ENCODE measurements around the gene SMIM11. TPM values are rescaled to one million over a fixed set of nuclear protein-coding genes. Genes with fewer than 3 reads are reported as not detected.

The SMIM11 gene
- total RNA-seq, 1 experiment from 2014 or later, result 3.5 TPM

DNA sequence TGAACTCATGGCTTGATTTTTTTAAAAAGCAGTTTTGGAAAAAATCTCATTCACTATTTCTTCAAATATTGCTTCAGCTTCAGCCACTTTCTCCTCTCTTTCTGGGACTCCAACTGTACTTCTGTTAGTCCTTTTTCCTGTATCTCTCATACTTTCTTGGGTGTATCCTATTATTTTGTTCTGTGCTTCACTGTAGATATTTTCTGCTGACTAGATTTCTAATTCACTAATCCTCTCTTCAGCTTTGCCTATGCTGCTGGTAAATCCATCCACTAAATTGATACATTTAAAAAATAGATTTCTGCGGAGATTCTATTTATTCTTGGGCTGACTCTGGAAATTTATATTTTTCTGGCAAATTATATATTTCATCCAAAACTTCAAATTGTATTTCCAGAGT, 16.4 kb upstream of the SMIM11 start:
- no peaks in the 10 kb centered on the region for H3K36me3 ChIP-seq (ENCODE audit: insufficient read depth, low read length)
- peaks cover 9% of the 10 kb centered on the region for H3K4me1 ChIP-seq (ENCODE audit: low read length)
- H2AFZ ChIP-seq (ENCODE audit: low read length), result no peak overlapping the region
- H3K9ac ChIP-seq (ENCODE audit: low read length), result no peak overlapping the region
- H3K4me2 ChIP-seq (ENCODE audit: low read depth, low read length, poor library complexity, severe bottlenecking), result no peak overlapping the region
- H3K4me3 ChIP-seq (ENCODE audit: low read length), result no peak overlapping the region
- H3K9me2 ChIP-seq (replicated peaks; ENCODE audit: insufficient read depth, low read length), result no peaks in the 10 kb centered on the region
- H3K27ac ChIP-seq (ENCODE audit: low read length), result no peak overlapping the region
- H3K79me2 ChIP-seq (ENCODE audit: low read length), result no peaks in the 10 kb centered on the region
- DNase-seq, result no peak
- H3K27me3 ChIP-seq (ENCODE audit: low read length), result no peaks in the 10 kb centered on the region
- H4K20me1 ChIP-seq (ENCODE audit: insufficient read depth, low read depth, low read length), result no peaks in the 10 kb centered on the region
- H3K9me3 ChIP-seq (ENCODE audit: low read length), result no peaks in the 10 kb centered on the region

DNA sequence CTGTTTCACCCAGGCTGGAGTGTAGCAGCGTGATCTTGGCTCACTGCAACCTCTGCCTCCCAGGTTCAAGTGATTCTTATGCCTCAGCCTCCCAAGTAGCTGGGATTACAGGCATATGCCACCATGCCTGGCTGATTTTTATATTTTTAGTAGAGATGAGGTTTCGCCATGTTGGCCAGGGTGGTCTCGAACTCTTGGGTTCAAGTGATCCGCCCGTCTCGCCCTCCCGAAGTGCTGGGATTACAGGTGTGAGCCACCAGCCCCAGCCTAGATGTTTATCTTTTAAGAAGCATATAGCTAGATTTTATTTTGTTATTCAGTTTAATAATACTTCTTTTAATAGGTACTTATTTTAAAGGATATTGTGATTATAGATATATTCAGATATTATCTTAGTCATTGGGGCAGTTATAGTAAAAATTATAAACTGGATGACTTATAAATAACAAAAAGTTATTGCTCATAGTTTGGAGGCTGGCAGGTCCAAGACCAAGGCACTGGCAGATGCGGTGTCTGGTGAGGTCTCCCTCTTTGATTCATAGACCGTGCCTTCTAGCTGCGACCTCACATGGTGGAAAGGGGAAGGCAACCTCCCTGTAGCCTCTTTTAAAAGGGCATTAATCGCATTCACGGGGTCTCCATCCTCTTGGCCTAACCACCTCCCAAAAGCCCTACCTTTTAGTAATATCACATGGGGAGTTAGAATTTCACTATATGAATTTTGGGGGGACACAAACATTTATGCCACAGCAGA, 14.6 kb upstream of the SMIM11 start:
- peak; percentile 52 for DNase-seq
- H2AFZ ChIP-seq (ENCODE audit: low read length), result no peak overlapping the region

DNA sequence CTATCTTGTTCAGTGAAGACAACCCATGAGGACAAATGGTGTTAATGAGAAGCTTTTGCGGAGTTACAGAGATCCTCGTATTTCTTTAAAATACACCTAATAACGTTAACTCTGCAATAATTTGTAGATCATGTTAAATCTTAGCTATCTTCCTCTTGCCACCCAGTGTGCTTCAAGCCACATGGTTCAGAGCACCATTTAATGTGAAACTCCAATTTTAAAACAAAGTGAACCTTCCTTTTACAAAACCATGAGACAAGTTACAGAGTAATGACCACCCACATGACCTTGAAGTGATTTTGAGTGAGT, 13.2 kb upstream of the SMIM11 start:
- no peak overlapping the region for H3K9ac ChIP-seq (ENCODE audit: low read length)
- H3K4me2 ChIP-seq (ENCODE audit: low read depth, low read length, poor library complexity, severe bottlenecking), result peak overlapping the region; percentile 43
- H3K9me3 ChIP-seq (ENCODE audit: low read length), result no peaks in the 10 kb centered on the region
- H3K4me3 ChIP-seq (ENCODE audit: low read length), result no peak overlapping the region
- H2AFZ ChIP-seq (ENCODE audit: low read length), result peak overlapping the region; percentile 79
- no peaks in the 10 kb centered on the region for H3K27me3 ChIP-seq (ENCODE audit: low read length)
- H3K79me2 ChIP-seq (ENCODE audit: low read length), result no peaks in the 10 kb centered on the region
- DNase-seq, result no peak
- peaks cover 8% of the 10 kb centered on the region for H3K4me1 ChIP-seq (ENCODE audit: low read length)
- H3K27ac ChIP-seq (ENCODE audit: low read length), result no peak overlapping the region
- H4K20me1 ChIP-seq (ENCODE audit: insufficient read depth, low read depth, low read length), result no peaks in the 10 kb centered on the region
- no peaks in the 10 kb centered on the region for H3K36me3 ChIP-seq (ENCODE audit: insufficient read depth, low read length)
- H3K9me2 ChIP-seq (replicated peaks; ENCODE audit: insufficient read depth, low read length), result no peaks in the 10 kb centered on the region

More for the DNA sequence above, 14.6 kb upstream of the SMIM11 start:
- H4K20me1 ChIP-seq (ENCODE audit: insufficient read depth, low read depth, low read length), result no peaks in the 10 kb centered on the region
- no peaks in the 10 kb centered on the region for H3K36me3 ChIP-seq (ENCODE audit: insufficient read depth, low read length)
- H3K4me2 ChIP-seq (ENCODE audit: low read depth, low read length, poor library complexity, severe bottlenecking), result no peak overlapping the region
- H3K4me3 ChIP-seq (ENCODE audit: low read length), result no peak overlapping the region
- H3K79me2 ChIP-seq (ENCODE audit: low read length), result no peaks in the 10 kb centered on the region
- H3K9me2 ChIP-seq (replicated peaks; ENCODE audit: insufficient read depth, low read length), result no peaks in the 10 kb centered on the region
- peaks cover 8% of the 10 kb centered on the region for H3K4me1 ChIP-seq (ENCODE audit: low read length)
- H3K9ac ChIP-seq (ENCODE audit: low read length), result no peak overlapping the region
- H3K9me3 ChIP-seq (ENCODE audit: low read length), result no peaks in the 10 kb centered on the region
- H3K27me3 ChIP-seq (ENCODE audit: low read length), result no peaks in the 10 kb centered on the region
- no peak overlapping the region for H3K27ac ChIP-seq (ENCODE audit: low read length)

DNA sequence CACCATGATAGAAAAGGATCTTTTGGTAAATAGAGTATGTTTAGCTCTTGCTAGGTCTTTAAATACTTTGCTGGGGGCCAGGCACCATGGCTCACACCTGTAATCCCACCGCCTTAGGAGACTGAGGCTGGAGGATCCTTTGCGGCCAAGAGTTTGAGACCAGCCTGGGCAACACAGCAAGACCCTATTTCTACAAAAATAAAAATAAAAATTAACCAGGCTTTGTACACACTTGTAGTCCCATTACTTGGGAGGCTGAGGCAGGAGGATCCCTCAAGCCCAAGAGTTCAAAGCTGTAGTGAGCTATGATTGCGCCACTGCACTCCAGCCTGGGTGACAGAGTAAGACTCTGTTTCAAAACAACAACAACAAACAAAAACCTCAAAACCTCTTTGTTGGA, 12.6 kb upstream of the SMIM11 start:
- DNase-seq, result no peak
- Histone ChIP-seq H3K36me3 (ENCODE audit: insufficient read depth, low read length) (no peaks in the 10 kb centered on the region), H3K79me2 (ENCODE audit: low read length) (no peaks in the 10 kb centered on the region), H3K9me3 (ENCODE audit: low read length) (no peaks in the 10 kb centered on the region), H3K4me2 (ENCODE audit: low read depth, low read length, poor library complexity, severe bottlenecking) (no peak overlapping the region), H3K4me1 (ENCODE audit: low read length) (peaks cover 8% of the 10 kb centered on the region), H4K20me1 (ENCODE audit: insufficient read depth, low read depth, low read length) (no peaks in the 10 kb centered on the region), H3K4me3 (ENCODE audit: low read length) (no peak overlapping the region), H3K27me3 (ENCODE audit: low read length) (no peaks in the 10 kb centered on the region), H3K9me2 (replicated peaks; ENCODE audit: insufficient read depth, low read length) (no peaks in the 10 kb centered on the region), H3K9ac (ENCODE audit: low read length) (no peak overlapping the region), H2AFZ (ENCODE audit: low read length) (peak overlapping the region; percentile 79; the same call in 1 of the 2 replicates), H3K27ac (ENCODE audit: low read length) (no peak overlapping the region)

DNA sequence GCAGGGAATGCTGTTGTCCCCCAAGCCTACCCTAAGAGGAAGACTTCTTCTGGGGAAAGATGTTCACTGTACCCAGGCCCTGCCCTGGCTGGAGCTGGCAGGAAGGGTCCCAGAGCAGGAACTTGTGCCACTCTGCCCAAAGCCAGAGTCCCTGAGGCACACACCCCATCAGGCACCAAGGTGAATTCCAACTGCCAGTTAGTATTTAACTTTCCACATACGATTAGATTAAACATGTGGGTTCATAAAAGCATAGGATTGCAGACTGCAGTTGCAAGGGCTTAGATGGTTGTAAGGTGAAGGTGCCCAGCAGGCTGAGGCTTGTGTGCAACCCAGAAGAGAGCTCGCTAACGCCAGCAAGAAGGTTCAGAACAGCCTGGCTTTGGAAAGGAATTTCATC, 11.6 kb upstream of the SMIM11 start, which contains the start of gene KCNE2:
KCNE2 (plus strand) TSS at position 274 of the 400 bp plus-strand sequence. CDS start 6,473 bp downstream, outside the sequence.
- Histone ChIP-seq H3K9me2 (replicated peaks; ENCODE audit: insufficient read depth, low read length) (no peaks in the 10 kb centered on the region), H2AFZ (ENCODE audit: low read length) (no peak within 1 kb of the TSS), H3K9ac (ENCODE audit: low read length) (no peak within 1 kb of the TSS), H3K4me3 (ENCODE audit: low read length) (no peak within 1 kb of the TSS), H3K79me2 (ENCODE audit: low read length) (no peaks in the 10 kb centered on the region), H3K9me3 (ENCODE audit: low read length) (no peaks in the 10 kb centered on the region), H3K27ac (ENCODE audit: low read length) (no peak within 1 kb of the TSS), H3K4me1 (ENCODE audit: low read length) (peaks cover 8% of the 10 kb centered on the region), H3K36me3 (ENCODE audit: insufficient read depth, low read length) (no peaks in the 10 kb centered on the region), H4K20me1 (ENCODE audit: insufficient read depth, low read depth, low read length) (no peaks in the 10 kb centered on the region), H3K4me2 (ENCODE audit: low read depth, low read length, poor library complexity, severe bottlenecking) (no peak within 1 kb of the TSS), H3K27me3 (ENCODE audit: low read length) (no peaks in the 10 kb centered on the region)
- DNase-seq, result no peak

DNA sequence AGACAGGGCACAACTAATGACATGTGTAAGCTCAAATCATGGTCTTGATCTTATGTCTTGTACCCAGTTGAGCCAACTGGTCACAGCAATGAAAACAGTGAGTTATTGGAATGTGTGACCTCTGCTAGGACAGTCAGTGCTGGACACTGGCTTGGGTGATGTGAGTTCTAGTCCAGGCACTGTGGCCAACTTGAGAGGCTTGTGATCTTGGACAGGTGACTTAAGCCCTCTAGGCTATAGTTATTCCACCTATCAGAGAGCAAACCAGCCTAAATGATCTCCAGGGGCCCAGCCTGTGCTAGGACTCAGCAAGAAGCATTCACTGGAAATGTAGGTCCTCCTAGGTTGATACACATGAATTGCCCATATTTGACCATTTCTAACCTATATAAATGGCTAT, 10.4 kb upstream of the SMIM11 start:
- H3K9me3 ChIP-seq (ENCODE audit: low read length), result no peaks in the 10 kb centered on the region
- no peak overlapping the region for H3K9ac ChIP-seq (ENCODE audit: low read length)
- H3K27ac ChIP-seq (ENCODE audit: low read length), result no peak overlapping the region
- H3K36me3 ChIP-seq (ENCODE audit: insufficient read depth, low read length), result no peaks in the 10 kb centered on the region
- no peak overlapping the region for H3K4me2 ChIP-seq (ENCODE audit: low read depth, low read length, poor library complexity, severe bottlenecking)
- no peaks in the 10 kb centered on the region for H3K9me2 ChIP-seq (replicated peaks; ENCODE audit: insufficient read depth, low read length)
- H3K79me2 ChIP-seq (ENCODE audit: low read length), result no peaks in the 10 kb centered on the region
- DNase-seq, result no peak
- no peaks in the 10 kb centered on the region for H3K27me3 ChIP-seq (ENCODE audit: low read length)
- peaks cover 8% of the 10 kb centered on the region for H3K4me1 ChIP-seq (ENCODE audit: low read length)
- no peak overlapping the region for H3K4me3 ChIP-seq (ENCODE audit: low read length)
- no peaks in the 10 kb centered on the region for H4K20me1 ChIP-seq (ENCODE audit: insufficient read depth, low read depth, low read length)
- H2AFZ ChIP-seq (ENCODE audit: low read length), result no peak overlapping the region

DNA sequence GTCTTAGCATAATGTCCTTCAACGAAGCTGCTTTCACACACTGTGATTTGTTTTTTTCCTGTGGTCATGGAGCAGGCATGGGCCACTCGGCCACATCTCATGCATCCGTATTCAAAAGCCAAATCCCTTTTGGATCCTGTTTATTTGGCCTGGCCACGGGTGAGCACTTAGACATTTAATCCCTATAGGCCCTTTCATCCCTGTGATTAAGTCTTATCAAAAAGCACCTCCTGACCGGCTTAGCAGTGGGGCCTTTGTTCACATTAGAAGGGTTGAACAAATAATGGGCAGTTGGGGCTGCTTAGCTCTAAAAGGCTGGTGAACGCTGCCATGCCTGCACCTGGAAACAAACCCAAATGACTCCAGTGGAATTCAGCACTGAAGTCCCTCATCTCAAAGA, 9.5 kb upstream of the SMIM11 start:
- Histone ChIP-seq H3K79me2 (ENCODE audit: low read length) (no peaks in the 10 kb centered on the region), H3K4me3 (ENCODE audit: low read length) (no peak overlapping the region), H3K9me2 (replicated peaks; ENCODE audit: insufficient read depth, low read length) (no peaks in the 10 kb centered on the region), H4K20me1 (ENCODE audit: insufficient read depth, low read depth, low read length) (no peaks in the 10 kb centered on the region), H3K27me3 (ENCODE audit: low read length) (no peaks in the 10 kb centered on the region), H3K4me2 (ENCODE audit: low read depth, low read length, poor library complexity, severe bottlenecking) (no peak overlapping the region), H3K9ac (ENCODE audit: low read length) (no peak overlapping the region), H3K4me1 (ENCODE audit: low read length) (peaks cover 8% of the 10 kb centered on the region), H3K9me3 (ENCODE audit: low read length) (no peaks in the 10 kb centered on the region), H3K27ac (ENCODE audit: low read length) (no peak overlapping the region), H2AFZ (ENCODE audit: low read length) (no peak overlapping the region), H3K36me3 (ENCODE audit: insufficient read depth, low read length) (no peaks in the 10 kb centered on the region)
- no peak for DNase-seq

DNA sequence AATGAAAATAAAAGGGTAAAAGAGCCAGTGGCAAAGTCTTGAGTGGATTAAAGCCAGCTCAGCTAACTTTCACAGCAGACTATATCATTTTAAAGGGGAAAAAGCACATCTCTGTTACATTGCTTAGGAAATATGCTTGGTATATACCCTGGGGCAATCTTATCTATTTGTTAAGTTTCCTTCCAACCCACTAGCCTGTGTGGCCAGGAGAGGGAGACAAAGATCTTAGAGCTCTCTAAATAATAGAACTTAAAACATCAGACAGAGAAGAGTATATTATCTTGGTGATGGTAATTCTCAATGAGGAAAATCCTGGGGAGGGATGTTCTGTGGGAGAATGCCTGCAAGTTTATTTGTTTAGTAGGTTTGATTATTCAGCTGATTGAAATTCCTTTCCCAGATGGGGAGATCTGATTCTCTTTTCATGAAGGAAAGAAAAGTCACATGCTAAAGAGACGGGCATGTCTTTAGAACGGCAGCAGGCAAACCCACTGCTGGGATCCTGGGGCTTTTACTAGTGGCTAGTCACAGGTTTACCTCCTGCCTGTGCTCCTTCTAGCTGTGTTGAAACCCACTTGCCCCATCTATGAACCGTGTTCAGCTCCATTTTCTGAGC, 7.9 kb upstream of the SMIM11 start:
- Histone ChIP-seq H3K36me3 (ENCODE audit: insufficient read depth, low read length) (no peaks in the 10 kb centered on the region), H3K9ac (ENCODE audit: low read length) (no peak overlapping the region), H3K79me2 (ENCODE audit: low read length) (no peaks in the 10 kb centered on the region), H3K4me1 (ENCODE audit: low read length) (no peaks in the 10 kb centered on the region), H2AFZ (ENCODE audit: low read length) (0 out of 2 replicates have a peak overlapping the region, but pooled peaks have one; percentile 18), H3K9me3 (ENCODE audit: low read length) (no peaks in the 10 kb centered on the region), H3K27me3 (ENCODE audit: low read length) (no peaks in the 10 kb centered on the region), H3K27ac (ENCODE audit: low read length) (no peak overlapping the region), H3K9me2 (replicated peaks; ENCODE audit: insufficient read depth, low read length) (no peaks in the 10 kb centered on the region), H3K4me2 (ENCODE audit: low read depth, low read length, poor library complexity, severe bottlenecking) (no peak overlapping the region), H3K4me3 (ENCODE audit: low read length) (no peak overlapping the region), H4K20me1 (ENCODE audit: insufficient read depth, low read depth, low read length) (no peaks in the 10 kb centered on the region)
- DNase-seq, result peak; percentile 83
